Measurements from ENCODE around the gene PADI6.

Gene PADI6

DNA sequence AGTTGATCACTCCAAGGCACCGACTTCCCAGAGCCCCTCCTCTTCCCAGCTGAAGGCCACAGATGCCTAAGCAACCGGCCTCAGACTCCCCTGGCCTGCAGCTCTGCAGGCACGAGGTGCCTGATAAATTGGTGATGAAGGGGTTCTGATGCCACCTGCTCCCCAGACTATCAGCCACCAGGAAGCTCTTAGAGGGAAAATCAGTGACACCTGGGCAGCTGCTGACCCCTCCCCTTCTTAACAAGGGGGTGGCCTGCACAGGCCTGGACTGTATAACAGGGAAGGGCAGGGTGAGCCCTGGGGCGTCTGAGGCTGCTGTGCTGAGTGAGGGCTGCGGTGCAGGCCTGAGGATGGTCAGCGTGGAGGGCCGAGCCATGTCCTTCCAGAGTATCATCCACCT is at the start of gene PADI6:
PADI6 (plus strand) TSS at position 301 of the 400 bp plus-strand sequence; CDS start at position 351, 50 bp downstream.
- Mint-ChIP-seq H3K36me3 (ENCODE audit: low read depth) (no peaks in the 10 kb centered on the region), H3K9me3 (no peaks in the 10 kb centered on the region), H3K27me3 (ENCODE audit: low read depth, poor library complexity) (peaks cover 11% of the 10 kb centered on the region), H3K4me1 (peaks cover 5% of the 10 kb centered on the region), H3K4me3 (no peak within 1 kb of the TSS), H3K27ac (no peak within 1 kb of the TSS)
- TF ChIP-seq CTCF (IDR thresholded peaks at IDR 0.05): no peak
- DNase-seq: no peak

GRCh38 chr1:17328855-17329254 is 43.1 kb upstream of the PADI6 start:
- Mint-ChIP-seq H3K9me3 (peaks cover 25% of the 10 kb centered on the region), H3K27ac (no peak overlapping the region), H3K36me3 (ENCODE audit: low read depth) (peaks cover 5% of the 10 kb centered on the region), H3K4me1 (peaks cover 20% of the 10 kb centered on the region), H3K27me3 (ENCODE audit: low read depth, poor library complexity) (peaks cover 30% of the 10 kb centered on the region), H3K4me3 (no peak overlapping the region)
- TF ChIP-seq CTCF (IDR thresholded peaks at IDR 0.05): no peak
- DNase-seq: no peak

DNA sequence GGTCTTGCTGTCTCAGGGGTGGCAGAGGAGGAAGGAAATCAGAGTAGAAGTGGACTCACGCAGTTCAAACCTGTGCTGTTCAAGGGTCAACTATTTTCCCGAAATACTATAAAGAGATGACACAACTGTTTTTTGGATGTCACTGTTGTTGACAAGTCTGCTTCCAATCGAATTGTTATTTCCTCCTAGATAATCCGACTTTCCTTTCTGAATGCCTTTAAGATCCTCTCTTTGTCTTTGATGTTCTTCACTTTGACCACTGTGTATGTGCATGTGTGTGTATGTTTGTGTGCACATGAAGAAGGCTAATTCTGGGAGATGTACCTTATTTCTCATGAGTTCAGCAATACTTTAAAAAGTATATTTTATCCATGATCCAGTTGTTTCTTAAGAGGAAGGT is 42.4 kb upstream of the PADI6 start:
- DNase-seq: no peak
- Mint-ChIP-seq H3K27ac (no peak overlapping the region), H3K36me3 (ENCODE audit: low read depth) (peaks cover 5% of the 10 kb centered on the region), H3K4me3 (no peak overlapping the region), H3K4me1 (peaks cover 20% of the 10 kb centered on the region), H3K27me3 (ENCODE audit: low read depth, poor library complexity) (peaks cover 31% of the 10 kb centered on the region), H3K9me3 (peaks cover 23% of the 10 kb centered on the region)
- no peak for TF ChIP-seq CTCF (IDR thresholded peaks at IDR 0.05)

- H3K4me3 Mint-ChIP-seq: no peak overlapping the region
- H3K4me1 Mint-ChIP-seq: peaks cover 17% of the 10 kb centered on the region
- peaks cover 29% of the 10 kb centered on the region for H3K27me3 Mint-ChIP-seq (ENCODE audit: low read depth, poor library complexity)
- peaks cover 19% of the 10 kb centered on the region for H3K9me3 Mint-ChIP-seq
- DNase-seq: no peak
- H3K36me3 Mint-ChIP-seq (ENCODE audit: low read depth): no peaks in the 10 kb centered on the region
- TF ChIP-seq CTCF (IDR thresholded peaks at IDR 0.05): no peak
- no peak overlapping the region for H3K27ac Mint-ChIP-seq
Measured at GRCh38 chr1:17330856-17331255, 41.1 kb upstream of the PADI6 start.

GRCh38 chr1:17333081-17333480 is 38.9 kb upstream of the PADI6 start:
- Mint-ChIP-seq H3K4me3 (no peak overlapping the region), H3K4me1 (no peaks in the 10 kb centered on the region), H3K9me3 (peaks cover 19% of the 10 kb centered on the region), H3K27me3 (ENCODE audit: low read depth, poor library complexity) (peaks cover 45% of the 10 kb centered on the region), H3K27ac (no peak overlapping the region), H3K36me3 (ENCODE audit: low read depth) (no peaks in the 10 kb centered on the region)
- no peak for DNase-seq
- TF ChIP-seq CTCF (IDR thresholded peaks at IDR 0.05): no peak

GRCh38 chr1:17335821-17336710 is 35.9 kb upstream of the PADI6 start:
- DNase-seq: peak; percentile 93
- Mint-ChIP-seq H3K27me3 (ENCODE audit: low read depth, poor library complexity) (peaks cover 47% of the 10 kb centered on the region), H3K9me3 (no peaks in the 10 kb centered on the region), H3K36me3 (ENCODE audit: low read depth) (no peaks in the 10 kb centered on the region), H3K4me1 (no peaks in the 10 kb centered on the region), H3K27ac (no peak overlapping the region), H3K4me3 (no peak overlapping the region)
- peak; percentile 89 for TF ChIP-seq CTCF (IDR thresholded peaks at IDR 0.05)

Measured in nephron progenitor cell (in vitro differentiated cells).